PC-3 (cell line): ENCODE data around the gene SERPINF2. TPM values are rescaled to one million over a fixed set of nuclear protein-coding genes. Genes with fewer than 3 reads are reported as not detected.

Experiments
- ATAC-seq: fragments of 200-7000 bp; cut with Tn5 transposase; 2 replicates; pipeline ENCODE4 v1.9.1; 2020; ENCODE audit warnings: mild to moderate bottlenecking, moderate library complexity
- BruUV-seq: library from RNA; stranded (reverse); fragments of 400-500 nt; replicated peaks from 2 replicates; lab custom pipeline; 2021; lab: Mats Ljungman, UMichigan
- CTCF ChIA-PET: fragments of 300-600 bp; sonication (Branson Sonifier 250); formaldehyde crosslinking; loops from one replicate; lab custom pipeline; 2022; ENCODE audit warnings: antibody characterized with exemption; lab: Charles Lee
- POLR2A ChIA-PET: fragments of 300-600 bp; sonication (Branson Sonifier 250); formaldehyde crosslinking; loops from one replicate; lab custom pipeline; 2022; ENCODE audit warnings: antibody characterized with exemption; ENCODE audit not compliant: unreplicated experiment; lab: Charles Lee
- DNase-seq: peaks from one replicate; pipeline ENCODE4 v3.0.0-alpha.2; 2015
- H2AFZ ChIP-seq: fragments of 300-600 bp; sonication (generic); 2 replicates; pipeline ENCODE4 v1.6.0; 2016; ENCODE audit warnings: antibody characterized with exemption, low read length
- H3F3A ChIP-seq: fragments of 300-600 bp; sonication (generic); one replicate; pipeline ENCODE4 v1.6.0; 2017; ENCODE audit warnings: antibody characterized with exemption, low read length, control low read depth, mild to moderate bottlenecking; ENCODE audit not compliant: unreplicated experiment
- H3K27ac ChIP-seq: fragments of 300-600 bp; sonication (generic); 2 replicates; pipeline ENCODE4 v1.5.1; 2016; ENCODE audit warnings: mild to moderate bottlenecking, low read length
- H3K27me3 ChIP-seq: fragments of 300-600 bp; sonication (generic); 2 replicates; pipeline ENCODE4 v1.6.1; 2016; ENCODE audit warnings: low read length, mixed read lengths
- H3K36me3 ChIP-seq: fragments of 300-600 bp; sonication (generic); 2 replicates; pipeline ENCODE4 v1.6.1; 2016; ENCODE audit warnings: low read depth, mixed run types, low read length, mixed read lengths
- H3K4me1 ChIP-seq: fragments of 300-600 bp; sonication (generic); 2 replicates; pipeline ENCODE4 v1.5.1; 2016; ENCODE audit warnings: low read length; ENCODE audit not compliant: insufficient read depth
- H3K4me2 ChIP-seq: fragments of 300-600 bp; sonication (generic); 2 replicates; pipeline ENCODE4 v1.6.0; 2016; ENCODE audit warnings: low read length
- H3K4me3 ChIP-seq: fragments of 300-600 bp; sonication (generic); 2 replicates; pipeline ENCODE4 v1.5.1; 2016; ENCODE audit warnings: mild to moderate bottlenecking, low read length, mixed read lengths
- H3K79me2 ChIP-seq: fragments of 300-600 bp; sonication (generic); 2 replicates; pipeline ENCODE4 v1.6.1; 2017; ENCODE audit warnings: low read length, mixed read lengths
- H3K9ac ChIP-seq: fragments of 300-600 bp; sonication (generic); 2 replicates; pipeline ENCODE4 v1.6.0; 2016; ENCODE audit warnings: mild to moderate bottlenecking, low read length
- H3K9me2 ChIP-seq: fragments of 300-600 bp; sonication (generic); replicated peaks from 2 replicates; pipeline ENCODE4 v1.6.1; 2016; ENCODE audit warnings: mixed run types, low read length, mixed read lengths
- H3K9me3 ChIP-seq: fragments of 300-600 bp; sonication (generic); 2 replicates; pipeline ENCODE4 v1.6.1; 2016; ENCODE audit warnings: low read length, mixed read lengths
- H4K20me1 ChIP-seq: fragments of 300-600 bp; sonication (generic); 2 replicates; pipeline ENCODE4 v1.6.1; 2016; ENCODE audit warnings: low read length, mixed read lengths
- EZH2 ChIP-seq: fragments of 300-600 bp; sonication (generic); IDR thresholded peaks from one replicate; pipeline ENCODE4 v1.6.1; 2017; ENCODE audit warnings: antibody characterized with exemption, mild to moderate bottlenecking, low read length; ENCODE audit not compliant: unreplicated experiment
- EZH2phosphoT487 ChIP-seq: fragments of 300-600 bp; sonication (generic); IDR thresholded peaks from 2 replicates; pipeline ENCODE4 v1.6.1; 2018; ENCODE audit warnings: mild to moderate bottlenecking, antibody characterized with exemption, low read length, borderline replicate concordance
- intact Hi-C: fragments of 100-400 bp; cut with micrococcal nuclease; formaldehyde crosslinking; loops from 2 replicates; pipeline ENCODE4 v1.9.0; 2023
- total RNA-seq: library from RNA; depleted of rRNA; stranded (reverse); fragments of >200 nt; gene quantifications from 2 replicates; pipeline ENCODE4 v1.2.3, GENCODE V29; 2014
- TF ChIP-seq, protein P1 (sequence below): fragments of 300-600 bp; sonication (generic); conservative IDR thresholded peaks from 2 replicates; pipeline ENCODE4 v1.5.1; 2017; ENCODE audit warnings: antibody characterized with exemption, low read depth, mild to moderate bottlenecking, low read length

The SERPINF2 gene
- total RNA-seq, 1 experiment from 2014 or later, result 2.5 TPM

- peaks cover 35% of the 10 kb centered on the region for H4K20me1 ChIP-seq
- peak overlapping the region; percentile 81 for H3K4me3 ChIP-seq
- H3K9ac ChIP-seq, result peak overlapping the region; percentile 99
- H3K27me3 ChIP-seq, result no peaks in the 10 kb centered on the region
- intact Hi-C loops, result loop anchor here (2.0 kb wide), 1 partner anchor 67 kb away; the partner anchor contains the start of gene RILP
- peak overlapping the region; percentile 100 for H3K27ac ChIP-seq
- H3K4me1 ChIP-seq, result peaks cover 33% of the 10 kb centered on the region
- H3K4me2 ChIP-seq, result peak overlapping the region; percentile 100
- CTCF ChIA-PET, result interaction anchor here (0.6 to 2.0 kb wide), 5 partner anchors 47 to 327 kb away, joined by 3 to 15 read pairs (median 5); no protein-coding TSS in a partner anchor
- peaks cover 21% of the 10 kb centered on the region for H3K36me3 ChIP-seq
- TSS peak; percentile 28 for BruUV-seq
- H3K79me2 ChIP-seq, result peaks cover 46% of the 10 kb centered on the region
- peak overlapping the region; percentile 56 for H2AFZ ChIP-seq
- TF ChIP-seq EZH2phosphoT487, result no peak
- TF ChIP-seq, protein P1, sequence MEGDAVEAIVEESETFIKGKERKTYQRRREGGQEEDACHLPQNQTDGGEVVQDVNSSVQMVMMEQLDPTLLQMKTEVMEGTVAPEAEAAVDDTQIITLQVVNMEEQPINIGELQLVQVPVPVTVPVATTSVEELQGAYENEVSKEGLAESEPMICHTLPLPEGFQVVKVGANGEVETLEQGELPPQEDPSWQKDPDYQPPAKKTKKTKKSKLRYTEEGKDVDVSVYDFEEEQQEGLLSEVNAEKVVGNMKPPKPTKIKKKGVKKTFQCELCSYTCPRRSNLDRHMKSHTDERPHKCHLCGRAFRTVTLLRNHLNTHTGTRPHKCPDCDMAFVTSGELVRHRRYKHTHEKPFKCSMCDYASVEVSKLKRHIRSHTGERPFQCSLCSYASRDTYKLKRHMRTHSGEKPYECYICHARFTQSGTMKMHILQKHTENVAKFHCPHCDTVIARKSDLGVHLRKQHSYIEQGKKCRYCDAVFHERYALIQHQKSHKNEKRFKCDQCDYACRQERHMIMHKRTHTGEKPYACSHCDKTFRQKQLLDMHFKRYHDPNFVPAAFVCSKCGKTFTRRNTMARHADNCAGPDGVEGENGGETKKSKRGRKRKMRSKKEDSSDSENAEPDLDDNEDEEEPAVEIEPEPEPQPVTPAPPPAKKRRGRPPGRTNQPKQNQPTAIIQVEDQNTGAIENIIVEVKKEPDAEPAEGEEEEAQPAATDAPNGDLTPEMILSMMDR, result no peak
- no peak for TF ChIP-seq EZH2
- DNase-seq (peak; percentile 99), ATAC-seq (peak; percentile 70)
- H3K9me2 ChIP-seq, result no peaks in the 10 kb centered on the region
- POLR2A ChIA-PET, result interaction anchor here (0.6 to 1.6 kb wide), 5 partner anchors 63 to 146 kb away, joined by 3 to 18 read pairs (median 5); partner anchors contain the start of gene RILP
- H3K9me3 ChIP-seq, result no peaks in the 10 kb centered on the region
- peaks cover 9% of the 10 kb centered on the region for H3F3A ChIP-seq
These were observed 26.4 kb upstream of the SERPINF2 start for GRCh38 chr17:1716076-1716911.

DNA sequence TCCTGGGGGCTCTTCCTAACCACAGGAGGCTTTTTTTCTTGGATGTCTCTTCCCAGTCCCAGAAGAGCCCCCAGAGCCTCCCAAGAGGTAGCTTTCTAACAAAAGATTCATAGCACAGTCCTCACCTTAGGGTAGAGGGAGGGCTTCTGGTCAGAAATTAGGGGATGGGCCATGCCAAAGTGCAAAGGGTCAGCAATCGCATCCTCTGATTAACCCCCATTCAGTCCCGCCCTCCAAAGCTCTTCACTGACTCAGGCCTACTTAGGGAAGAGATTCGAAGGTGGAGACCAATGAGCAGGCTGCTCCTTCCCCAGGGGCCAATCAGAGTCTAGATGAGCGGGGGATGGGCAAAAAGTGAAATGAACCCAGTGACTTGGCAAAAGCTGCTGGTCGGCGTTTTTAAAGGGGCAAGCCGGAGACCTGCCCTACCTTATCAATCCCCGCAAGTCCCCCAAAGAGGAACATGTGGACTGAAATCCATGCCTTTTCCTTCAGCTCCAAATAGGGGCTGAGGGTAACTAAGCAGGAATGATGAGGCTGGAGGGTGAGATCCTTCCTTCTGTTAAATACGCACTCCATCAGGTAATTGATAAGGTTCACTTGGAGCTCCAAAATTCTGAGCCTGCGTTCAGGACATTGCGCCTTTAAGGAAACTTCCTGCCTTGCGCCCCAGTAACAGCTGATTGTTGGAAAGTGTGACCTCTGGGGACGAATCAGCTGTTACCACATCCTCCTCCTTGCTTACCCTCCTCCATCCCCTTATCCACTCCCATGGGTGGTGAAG lies 25.6 kb upstream of the SERPINF2 start:
- H3K4me3 ChIP-seq, result peak overlapping the region; percentile 79
- intact Hi-C loops, result loop anchor here (2.0 kb wide), 1 partner anchor 68 kb away; the partner anchor contains the start of gene RILP
- BruUV-seq, result no TSS peak
- H3K9me2 ChIP-seq, result no peaks in the 10 kb centered on the region
- peak overlapping the region; percentile 99 for H3K9ac ChIP-seq
- peak overlapping the region; percentile 100 for H3K27ac ChIP-seq
- H2AFZ ChIP-seq, result peak overlapping the region; percentile 69
- H4K20me1 ChIP-seq, result peaks cover 27% of the 10 kb centered on the region
- no peaks in the 10 kb centered on the region for H3K27me3 ChIP-seq
- no peaks in the 10 kb centered on the region for H3K9me3 ChIP-seq
- ChIA-PET POLR2A (interaction anchor here (0.5 to 1.6 kb wide), 6 partner anchors 62 to 216 kb away, joined by 3 to 18 read pairs (median 4); partner anchors contain the start of gene RILP), CTCF (interaction anchor here (0.6 to 2.0 kb wide), 3 partner anchors 67 to 145 kb away, joined by 5 to 15 read pairs (median 5); no protein-coding TSS in a partner anchor)
- peaks cover 2% of the 10 kb centered on the region for H3F3A ChIP-seq
- H3K36me3 ChIP-seq, result peaks cover 15% of the 10 kb centered on the region
- TF ChIP-seq, protein P1, result no peak
- TF ChIP-seq EZH2phosphoT487, result no peak
- TF ChIP-seq EZH2, result no peak
- peak; percentile 95 for DNase-seq
- H3K79me2 ChIP-seq, result peaks cover 39% of the 10 kb centered on the region
- H3K4me2 ChIP-seq, result peak overlapping the region; percentile 86
- peak; percentile 64 for ATAC-seq
- H3K4me1 ChIP-seq, result peaks cover 27% of the 10 kb centered on the region
